Kidney epithelial cell (primary cell): ENCODE measurements around the gene PKD1L1. TPM values are rescaled to one million over a fixed set of nuclear protein-coding genes. Genes with fewer than 3 reads are reported as not detected.

ENCODE experiments used
- DNase-seq: peaks from one replicate; pipeline ENCODE4 v3.0.0-alpha.2; 2010; ENCODE audit warnings: low read depth
- H3K27me3 ChIP-seq: 2 replicates; pipeline ENCODE4 v1.6.0; 2011; ENCODE audit warnings: low read length; ENCODE audit not compliant: control insufficient read depth, insufficient read depth
- H3K36me3 ChIP-seq: 2 replicates; pipeline ENCODE4 v1.5.1; 2011; ENCODE audit warnings: low read length; ENCODE audit not compliant: control insufficient read depth, insufficient read depth
- H3K4me3 ChIP-seq: 2 replicates; pipeline ENCODE4 v1.5.1; 2011; ENCODE audit warnings: low read depth, mild to moderate bottlenecking, control low read depth, low read length
- CTCF ChIP-seq: IDR thresholded peaks from 2 replicates; pipeline ENCODE4 v1.5.1; 2011; ENCODE audit warnings: mild to moderate bottlenecking, moderate library complexity, low read length, control low read depth, inconsistent platforms; ENCODE audit not compliant: insufficient read depth, poor library complexity, severe bottlenecking
- total RNA-seq: library from RNA; depleted of rRNA; stranded (reverse); fragments of >200 nt; gene quantifications from 2 replicates; pipeline ENCODE4 v1.2.3, GENCODE V29; 2015

The PKD1L1 gene
- total RNA-seq, 1 donor from 2014 or later: 0.08 TPM

- DNase-seq: no peak
- no peaks in the 10 kb centered on the region for H3K27me3 ChIP-seq
- TF ChIP-seq CTCF: no peak
- H3K36me3 ChIP-seq: no peaks in the 10 kb centered on the region
- H3K4me3 ChIP-seq: no peak overlapping the region
Observed at GRCh38 chr7:47738563-47739166, 209.6 kb downstream of the PKD1L1 start.

GRCh38 chr7:47737601-47738000, 210.7 kb downstream of the PKD1L1 start:
- Histone ChIP-seq H3K27me3 (no peaks in the 10 kb centered on the region), H3K36me3 (no peaks in the 10 kb centered on the region), H3K4me3 (no peak overlapping the region)
- no peak for DNase-seq
- no peak for TF ChIP-seq CTCF

- no peak for TF ChIP-seq CTCF
- H3K4me3 ChIP-seq: no peak overlapping the region
- no peak for DNase-seq
Observed at GRCh38 chr7:47735431-47736345, 212.6 kb downstream of the PKD1L1 start.

GRCh38 chr7:47734949-47735291, 213.3 kb downstream of the PKD1L1 start:
- TF ChIP-seq CTCF: no peak
- H3K27me3 ChIP-seq: no peaks in the 10 kb centered on the region
- no peak for DNase-seq
- no peaks in the 10 kb centered on the region for H3K36me3 ChIP-seq
- H3K4me3 ChIP-seq: no peak overlapping the region

More at GRCh38 chr7:47735431-47736345, 212.6 kb downstream of the PKD1L1 start:
- no peaks in the 10 kb centered on the region for H3K27me3 ChIP-seq
- no peaks in the 10 kb centered on the region for H3K36me3 ChIP-seq

GRCh38 chr7:47734287-47734948, 213.8 kb downstream of the PKD1L1 start:
- DNase-seq: no peak
- TF ChIP-seq CTCF: no peak
- Histone ChIP-seq H3K27me3 (no peaks in the 10 kb centered on the region), H3K36me3 (no peaks in the 10 kb centered on the region), H3K4me3 (no peak overlapping the region)
